A172 (cell line): ENCODE results near the gene SMYD4. TPM values are rescaled to one million over a fixed set of nuclear protein-coding genes. Genes with fewer than 3 reads are reported as not detected.
"Not testable (repeated sequence)": the region's sequence is repeated elsewhere in the genome, so short reads cannot be mapped to it uniquely, and the experiment has no call there.

Source experiments
- DNase-seq: peaks from one replicate; pipeline ENCODE4 v3.0.0-alpha.2; 2015; ENCODE audit warnings: low spot score
- total RNA-seq: library from RNA; depleted of rRNA; stranded (reverse); fragments of >200 nt; shearing (Covaris generic); gene quantifications from 2 replicates; pipeline ENCODE4 v1.2.3, GENCODE V29; 2014

The SMYD4 gene
- total RNA-seq, 1 experiment from 2014 or later = 7.7 TPM

- peak; percentile 33 for DNase-seq
Observed at GRCh38 chr17:1829216-1829591, 498 bp downstream of the SMYD4 start.

- DNase-seq = no peak
Observed at GRCh38 chr17:1820528-1821252, 9.0 kb downstream of the SMYD4 start.

- DNase-seq = peak; percentile 27
Observed at GRCh38 chr17:1813088-1813487, 16.6 kb downstream of the SMYD4 start.

- no peak for DNase-seq
Observed at GRCh38 chr17:1810450-1811103, 19.1 kb downstream of the SMYD4 start.

GRCh38 chr17:1809815-1810214 is 19.9 kb downstream of the SMYD4 start:
- DNase-seq = not testable (repeated sequence)

- DNase-seq = no peak
Observed at GRCh38 chr17:1808644-1809043, 21.1 kb downstream of the SMYD4 start.

- no peak for DNase-seq
Observed at GRCh38 chr17:1807890-1808289, 21.8 kb downstream of the SMYD4 start.

- no peak for DNase-seq
Observed at GRCh38 chr17:1803280-1803679, 26.4 kb downstream of the SMYD4 start.

- no peak for DNase-seq
Observed at GRCh38 chr17:1802429-1802828, 27.3 kb downstream of the SMYD4 start.

GRCh38 chr17:1800712-1801111 is 29.0 kb downstream of the SMYD4 start:
- DNase-seq = no peak

GRCh38 chr17:1800240-1800639 is 29.5 kb downstream of the SMYD4 start:
- DNase-seq = no peak

GRCh38 chr17:1797846-1798245 is 31.9 kb downstream of the SMYD4 start:
- not testable (repeated sequence) for DNase-seq

GRCh38 chr17:1797323-1797722 is 32.4 kb downstream of the SMYD4 start:
- DNase-seq = no peak

GRCh38 chr17:1796800-1797199 is 32.9 kb downstream of the SMYD4 start:
- no peak for DNase-seq

GRCh38 chr17:1793447-1793806 is 36.3 kb downstream of the SMYD4 start:
- peak; percentile 17 for DNase-seq

GRCh38 chr17:1792495-1793446 is 36.9 kb downstream of the SMYD4 start:
- DNase-seq = no peak

GRCh38 chr17:1789936-1790335 is 39.8 kb downstream of the SMYD4 start:
- DNase-seq = no peak

- DNase-seq = peak; percentile 96
Observed at GRCh38 chr17:1787301-1787902, 42.3 kb downstream of the SMYD4 start.

GRCh38 chr17:1786708-1787107 is 43.0 kb downstream of the SMYD4 start:
- no peak for DNase-seq

- no peak for DNase-seq
Observed at GRCh38 chr17:1785930-1786329, 43.8 kb downstream of the SMYD4 start.

- peak; percentile 60 for DNase-seq
Observed at GRCh38 chr17:1783834-1784611, 45.7 kb downstream of the SMYD4 start.
